ENCODE results near the gene DUSP1.

The DUSP1 gene

GRCh38 chr5:172762214-172763119 lies 8.5 kb downstream of the DUSP1 start:
- DNase-seq: no peak

GRCh38 chr5:172760959-172761358 lies 10.0 kb downstream of the DUSP1 start:
- DNase-seq: no peak

- DNase-seq: no peak
Observed at GRCh38 chr5:172760136-172760535, 10.9 kb downstream of the DUSP1 start.

GRCh38 chr5:172758834-172759149 lies 12.2 kb downstream of the DUSP1 start:
- DNase-seq: no peak

- DNase-seq: no peak
Observed at GRCh38 chr5:172758077-172758833, 12.7 kb downstream of the DUSP1 start.

GRCh38 chr5:172757394-172758010 lies 13.5 kb downstream of the DUSP1 start:
- DNase-seq: no peak

GRCh38 chr5:172756764-172757393 lies 14.1 kb downstream of the DUSP1 start:
- no peak for DNase-seq

GRCh38 chr5:172754596-172755356 lies 16.2 kb downstream of the DUSP1 start:
- no peak for DNase-seq

- DNase-seq: no peak
Observed at GRCh38 chr5:172753101-172753500, 17.9 kb downstream of the DUSP1 start.

- DNase-seq: no peak
Observed at GRCh38 chr5:172751761-172752510, 19.1 kb downstream of the DUSP1 start.

- DNase-seq: no peak
Observed at GRCh38 chr5:172749881-172750633, 20.9 kb downstream of the DUSP1 start.

GRCh38 chr5:172749076-172749475 lies 21.9 kb downstream of the DUSP1 start:
- no peak for DNase-seq

- no peak for DNase-seq
Observed at GRCh38 chr5:172748341-172748843, 22.6 kb downstream of the DUSP1 start.

GRCh38 chr5:172747471-172747870 lies 23.5 kb downstream of the DUSP1 start:
- DNase-seq: no peak

- DNase-seq: no peak
Observed at GRCh38 chr5:172746725-172747124, 24.3 kb downstream of the DUSP1 start.

GRCh38 chr5:172745838-172746237 lies 25.2 kb downstream of the DUSP1 start:
- DNase-seq: no peak

- DNase-seq: no peak
Observed at GRCh38 chr5:172745406-172745805, 25.6 kb downstream of the DUSP1 start.

- no peak for DNase-seq
Observed at GRCh38 chr5:172744123-172745104, 26.6 kb downstream of the DUSP1 start.
